NCI-H128 (cell line): ENCODE measurements around the gene ITGAL.
"Not testable (repeated sequence)": the region's sequence is repeated elsewhere in the genome, so short reads cannot be mapped to it uniquely, and the experiment has no call there.

Experiments
- DNase-seq: peaks from one replicate; lab custom pipeline; 2025; ENCODE audit not compliant: unreplicated experiment; lab: John Stamatoyannopoulos, UW

Gene ITGAL

DNA sequence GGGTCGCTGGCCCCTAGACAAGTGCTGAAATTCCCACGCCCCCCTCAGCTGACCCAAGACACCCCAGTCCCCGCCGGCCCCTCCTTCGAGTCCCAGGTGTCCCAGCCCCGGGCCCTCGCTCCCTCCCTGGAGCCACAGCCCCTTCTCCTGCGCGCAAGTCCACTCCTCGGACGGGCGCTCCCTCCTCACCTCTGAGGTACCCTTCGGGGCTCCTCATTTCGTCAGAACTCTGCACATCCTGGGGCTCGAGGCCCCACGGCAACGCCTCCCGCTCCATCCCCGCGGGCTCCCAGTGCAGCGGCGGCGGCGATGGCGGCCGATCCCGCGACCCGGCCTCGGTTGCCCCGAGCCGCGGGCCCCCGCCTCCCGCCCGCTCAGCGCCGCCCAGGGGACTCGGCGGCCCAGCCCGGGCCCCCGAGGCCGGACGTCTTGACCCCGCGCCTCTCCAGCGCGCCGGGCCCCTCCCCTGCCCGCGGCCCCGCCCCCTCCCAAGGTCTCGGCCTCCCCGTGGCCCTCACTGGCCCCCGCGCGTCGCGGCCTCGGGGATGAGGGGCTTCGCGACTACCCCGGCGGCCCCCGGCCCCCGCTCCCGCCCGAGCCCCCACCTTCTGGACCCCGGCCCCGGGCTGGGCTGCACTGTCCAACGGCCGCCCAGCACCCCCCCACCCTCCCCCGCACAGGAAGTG, 53.7 kb downstream of the ITGAL start, which contains the start of gene ZNF768:
ZNF768 (minus strand) TSS at position 430 of the 686 bp plus-strand sequence; CDS start at position 277, 153 bp downstream.
- no peak for DNase-seq

GRCh38 chr16:30526823-30527634, 54.5 kb downstream of the ITGAL start:
- peak; percentile 91 for DNase-seq

GRCh38 chr16:30527635-30528178, 55.2 kb downstream of the ITGAL start:
- no peak for DNase-seq

- DNase-seq = no peak
Measured at GRCh38 chr16:30528799-30529457, 56.4 kb downstream of the ITGAL start.

DNA sequence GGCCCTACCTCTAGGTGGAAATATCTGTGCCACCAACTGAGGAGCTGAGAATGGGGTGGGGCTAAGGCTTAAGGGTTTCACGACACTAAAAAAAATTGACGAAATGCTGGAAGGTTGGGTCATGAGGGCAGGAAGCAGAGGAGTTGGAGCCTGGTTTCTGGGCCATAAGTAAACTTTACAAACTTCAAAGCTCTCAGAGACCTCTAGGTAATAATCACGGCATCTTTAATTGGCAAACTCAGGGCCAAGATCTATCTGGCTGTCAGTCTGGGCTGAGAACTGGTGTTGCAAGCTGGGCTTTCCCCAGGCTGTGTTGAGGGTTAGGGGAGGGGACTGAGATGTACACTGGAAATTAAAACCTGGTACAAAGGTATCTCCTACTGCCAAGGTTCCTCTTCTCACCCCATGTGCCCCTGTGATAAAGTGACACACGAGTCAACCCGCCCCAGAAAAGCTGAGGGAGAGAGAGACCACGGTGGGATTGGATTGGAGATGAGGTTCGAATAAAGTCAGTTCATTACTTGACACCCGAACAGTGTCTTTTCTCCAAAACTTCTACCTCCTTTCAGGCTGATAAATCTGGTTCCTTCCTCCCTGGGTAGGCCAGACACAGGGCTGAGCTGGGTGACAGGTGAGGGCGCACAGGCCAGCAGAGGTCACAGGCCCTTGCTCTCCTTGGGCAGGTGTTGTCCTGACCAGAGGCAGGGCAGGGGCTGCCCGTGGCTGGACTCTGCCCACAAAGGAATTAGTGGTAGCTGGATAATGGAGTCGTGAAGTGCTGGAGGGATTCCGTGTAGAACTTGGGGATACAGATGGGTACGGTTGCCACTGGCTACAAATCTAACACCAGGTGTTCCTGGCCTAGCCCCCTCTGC, 57.9 kb downstream of the ITGAL start:
- DNase-seq = no peak

DNA sequence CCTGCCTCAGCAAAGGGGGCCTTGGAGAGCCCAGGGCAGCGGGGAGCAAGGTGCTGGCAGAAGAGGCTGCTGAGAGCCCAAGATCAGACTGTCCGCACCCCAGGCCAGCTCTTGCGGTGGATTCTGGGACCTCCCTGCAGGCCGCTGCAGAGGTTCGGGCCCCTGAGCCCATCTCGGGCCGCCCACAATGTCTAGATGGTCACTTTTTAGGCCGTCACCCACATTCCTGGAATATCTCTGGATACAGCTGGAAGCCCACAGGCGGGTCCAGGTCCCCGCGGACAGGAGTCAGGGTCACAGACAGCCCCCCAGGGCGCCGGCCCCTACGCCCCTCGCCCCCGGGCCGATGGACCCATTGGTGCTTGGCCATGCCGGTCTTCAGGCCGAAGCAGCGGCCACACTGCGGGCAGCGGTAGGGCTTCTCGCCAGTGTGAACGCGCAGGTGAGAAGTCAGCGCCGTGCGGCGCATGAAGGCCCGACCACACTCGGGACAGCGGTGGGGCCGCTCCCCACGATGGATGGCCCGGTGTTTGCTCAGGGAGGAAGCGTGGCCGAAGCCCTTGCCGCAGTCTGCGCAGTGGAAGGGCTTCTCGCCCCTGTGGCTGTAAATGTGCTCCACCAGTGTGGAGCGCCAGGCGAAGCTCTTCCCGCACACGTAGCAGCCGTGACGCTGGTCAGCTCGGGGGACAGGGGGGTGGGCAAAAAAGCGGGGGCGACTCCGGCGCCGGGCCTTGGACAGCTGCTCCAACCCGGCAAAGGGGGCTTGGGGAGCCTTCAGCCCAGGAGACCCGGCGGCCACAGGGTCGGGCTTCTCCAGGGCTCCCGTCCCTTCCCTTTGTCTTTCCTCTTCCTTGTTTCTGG, 60.0 kb downstream of the ITGAL start:
- DNase-seq = no peak

DNA sequence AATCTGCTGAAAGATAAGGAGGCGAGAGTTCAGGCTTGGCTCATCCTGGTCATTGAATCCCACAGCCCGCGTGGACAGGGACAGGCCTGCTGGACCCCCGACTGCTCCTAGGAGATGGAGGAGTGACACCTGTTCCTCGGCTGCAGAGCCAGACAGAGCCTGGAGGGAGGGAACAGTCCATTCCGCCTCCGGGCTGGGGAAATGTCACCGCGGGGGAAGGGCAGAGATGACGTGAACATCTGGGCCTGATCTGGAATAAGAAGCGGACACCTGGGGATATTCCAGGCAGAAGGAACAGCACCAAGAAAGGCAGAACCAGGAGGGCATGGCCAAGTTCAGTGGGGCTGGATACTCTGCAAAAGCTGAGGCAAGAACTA, 60.6 kb downstream of the ITGAL start:
- no peak for DNase-seq

DNA sequence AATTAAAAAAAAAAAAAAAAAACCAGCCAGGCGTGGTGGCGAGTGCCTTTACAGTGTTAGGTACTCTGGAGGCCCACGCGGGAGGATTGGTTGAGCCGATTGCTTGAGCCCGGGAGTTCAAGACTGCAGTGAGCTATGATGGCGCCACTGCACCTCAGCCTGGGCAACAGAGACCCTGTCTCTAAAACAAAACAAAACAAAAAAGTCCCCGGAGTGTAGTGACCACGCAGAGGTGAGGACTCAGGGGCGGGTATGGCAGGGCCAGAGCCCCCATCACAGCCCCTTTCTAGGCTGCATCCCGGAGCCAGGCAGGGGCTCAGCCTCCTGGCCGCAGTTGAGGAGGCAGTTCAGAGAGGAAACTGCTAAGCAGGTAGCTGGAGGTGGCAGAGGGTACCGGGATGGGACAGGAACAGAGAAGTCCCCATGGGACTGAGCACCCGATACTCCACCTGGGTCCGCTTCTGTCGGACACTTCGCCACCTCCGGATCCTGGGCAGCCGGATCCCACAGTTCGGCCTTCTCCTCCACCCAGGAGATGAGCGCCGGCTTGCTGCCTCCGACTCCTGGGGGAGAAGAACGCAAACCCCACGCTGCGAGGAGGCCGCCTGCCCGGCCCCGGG, 61.3 kb downstream of the ITGAL start:
- no peak for DNase-seq

DNA sequence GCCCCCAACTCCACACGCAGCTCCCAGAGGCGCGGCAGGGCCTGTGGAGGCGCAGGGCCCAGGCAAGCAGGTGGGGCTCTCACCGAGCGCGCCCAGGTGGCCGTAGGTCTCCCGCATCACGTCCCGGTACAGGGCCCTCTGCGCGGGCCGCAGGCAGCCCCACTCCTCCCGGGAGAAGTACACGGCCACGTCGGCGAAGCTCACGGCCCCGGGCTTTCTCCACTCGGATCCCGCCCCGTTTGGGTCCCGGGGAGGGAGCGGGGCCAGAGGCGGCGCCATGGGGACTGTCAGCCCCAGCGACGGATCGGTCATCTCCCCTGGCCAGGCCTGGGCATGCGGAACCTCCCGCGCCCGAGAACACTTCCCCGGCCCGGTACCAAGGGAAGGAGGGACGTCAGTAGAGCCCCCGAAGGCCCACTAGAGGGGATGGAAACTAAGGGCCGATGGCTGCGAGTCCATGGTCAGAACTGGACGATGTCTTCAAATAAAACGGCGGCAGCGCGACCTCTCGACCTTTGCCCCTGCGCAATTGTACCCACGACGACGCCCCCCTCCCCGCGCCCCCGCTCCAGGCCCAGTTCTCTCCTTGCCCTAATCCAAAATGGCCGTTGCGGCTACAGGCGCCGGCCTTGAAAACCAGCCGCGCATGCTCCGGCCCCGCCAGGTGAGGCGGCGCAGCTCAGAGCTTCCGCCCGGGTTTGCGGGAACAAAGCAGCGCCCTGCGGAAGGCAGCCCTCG, 62.0 kb downstream of the ITGAL start, which contains the start of gene ZNF747:
ZNF747 (minus strand) TSS at position 491 of the 738 bp plus-strand sequence; CDS start at position 312, 179 bp downstream.
- peak; percentile 75 for DNase-seq

DNA sequence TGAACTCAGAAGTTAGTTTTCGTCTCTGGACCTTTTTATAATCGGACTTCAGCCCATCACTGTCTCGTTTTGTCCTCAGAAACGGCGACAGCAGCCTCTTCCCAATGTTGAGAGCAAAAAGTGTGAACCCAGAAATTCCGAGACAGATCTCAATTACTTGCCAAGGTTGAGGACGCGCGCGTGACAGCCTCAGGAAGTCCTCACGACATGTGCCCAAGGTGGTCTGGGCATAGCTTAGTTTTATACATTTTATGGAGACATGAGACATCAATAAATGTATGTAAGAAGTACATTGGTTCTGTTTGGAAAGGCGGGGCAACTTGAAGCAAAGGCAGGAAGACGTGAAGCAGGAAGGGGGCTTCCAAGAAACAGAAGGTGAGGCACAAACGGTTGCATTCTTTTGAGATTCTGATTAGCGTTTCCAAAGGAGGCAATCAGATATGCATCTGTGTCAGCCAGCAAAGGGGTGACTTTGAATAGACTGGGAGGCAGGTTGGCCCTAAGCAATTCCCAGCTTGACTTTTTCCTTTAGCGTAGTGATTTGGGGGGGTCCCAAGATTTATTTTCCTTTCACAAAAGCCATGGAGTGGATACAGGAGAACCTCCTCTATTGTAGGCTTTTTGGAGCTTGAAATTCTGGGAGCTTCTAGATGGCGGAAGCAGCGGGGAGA, 62.7 kb downstream of the ITGAL start:
- no peak for DNase-seq

GRCh38 chr16:30535777-30536190, 63.2 kb downstream of the ITGAL start:
- DNase-seq = peak; percentile 6

GRCh38 chr16:30536391-30537024, 64.0 kb downstream of the ITGAL start:
- not testable (repeated sequence) for DNase-seq

DNA sequence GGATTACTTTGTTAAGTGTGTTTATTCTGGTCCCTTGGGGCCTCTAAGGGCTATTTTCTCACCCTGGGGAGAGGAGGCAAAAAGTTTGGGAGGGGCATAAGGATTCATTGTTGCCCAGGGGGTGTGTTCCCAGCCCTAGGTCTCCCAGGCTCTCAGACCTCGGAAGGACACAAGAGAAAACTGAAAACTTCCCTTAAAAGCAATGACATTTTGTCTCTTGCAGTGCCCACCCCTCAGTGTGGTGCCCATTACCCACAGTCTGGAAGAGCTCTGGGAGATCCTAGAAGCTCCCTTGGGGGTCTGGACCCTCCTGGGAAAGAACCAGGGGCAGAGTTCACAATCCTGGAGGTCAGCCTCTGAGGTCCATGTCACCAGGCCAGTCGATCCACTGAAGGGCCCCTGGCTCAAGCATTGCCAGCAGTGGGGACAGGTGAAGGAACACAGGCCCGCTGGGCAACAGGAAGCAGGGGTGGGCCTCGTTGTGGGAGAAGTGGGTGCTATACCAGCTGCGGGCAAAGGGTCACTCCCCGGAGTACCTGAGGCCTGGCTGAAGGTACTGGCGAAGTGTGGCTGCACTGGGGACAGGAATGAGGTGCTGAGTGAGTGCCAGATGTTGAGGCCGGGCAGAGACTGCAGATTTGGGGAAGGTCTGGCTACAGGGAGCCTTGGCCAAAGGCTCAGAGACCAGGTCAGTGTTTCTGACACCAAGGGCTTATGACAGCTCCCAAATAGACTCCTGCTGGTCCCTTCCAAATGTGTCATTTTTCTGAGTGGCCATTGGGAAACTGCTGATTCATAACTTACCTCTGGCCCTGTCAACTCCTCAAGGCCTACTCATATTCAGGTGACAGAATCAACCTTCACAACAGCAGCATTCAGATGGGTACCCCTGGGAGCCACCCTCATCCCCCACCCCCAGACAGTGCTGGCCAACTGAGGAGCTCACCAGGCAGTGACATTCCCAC, 66.7 kb downstream of the ITGAL start:
- no peak for DNase-seq

GRCh38 chr16:30539986-30540526, 67.5 kb downstream of the ITGAL start:
- not testable (repeated sequence) for DNase-seq

- not testable (repeated sequence) for DNase-seq
Measured at GRCh38 chr16:30540916-30541464, 68.4 kb downstream of the ITGAL start.
